SKM-1 (cell line): ENCODE measurements around the gene CBLB.
"Not testable (repeated sequence)": the region's sequence is repeated elsewhere in the genome, so short reads cannot be mapped to it uniquely, and the experiment has no call there.

ENCODE experiments used
- DNase-seq: peaks from one replicate; lab custom pipeline; 2025; ENCODE audit not compliant: unreplicated experiment; lab: John Stamatoyannopoulos, UW

The CBLB gene

GRCh38 chr3:105762749-105763658 is 105.8 kb downstream of the CBLB start:
- DNase-seq, result no peak

GRCh38 chr3:105762214-105762613 is 106.6 kb downstream of the CBLB start:
- not testable (repeated sequence) for DNase-seq

DNA sequence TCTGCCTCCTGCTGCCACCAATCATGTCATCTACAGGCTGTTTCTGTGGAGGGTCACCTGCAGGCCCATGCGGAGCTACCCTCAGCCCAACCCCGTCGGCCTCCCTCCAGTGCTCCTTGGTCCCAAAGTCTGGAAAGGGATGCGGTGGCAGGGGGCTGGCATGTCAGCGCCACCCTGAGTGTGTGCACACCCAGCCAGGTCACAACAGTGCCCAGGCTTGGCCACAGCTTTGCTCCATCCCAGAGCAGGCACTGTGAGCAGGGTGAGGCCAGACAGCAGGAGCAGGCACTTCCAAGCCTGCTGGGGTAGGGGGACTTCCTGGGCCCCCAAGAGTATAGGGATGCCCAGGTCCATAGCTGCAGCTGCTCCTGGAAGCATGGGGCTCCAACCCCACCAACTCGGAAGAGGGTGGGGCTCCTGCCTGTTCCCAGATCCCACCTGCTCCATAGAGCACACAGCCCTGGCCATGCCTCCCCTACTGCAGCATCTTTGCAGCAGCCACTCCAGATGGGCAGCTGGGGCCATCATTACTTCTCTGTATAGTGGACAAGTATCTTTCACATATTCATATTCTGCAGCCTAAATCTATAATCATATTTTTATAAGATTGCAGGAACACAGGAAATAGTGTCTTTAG is 109.3 kb downstream of the CBLB start:
- DNase-seq, result no peak

DNA sequence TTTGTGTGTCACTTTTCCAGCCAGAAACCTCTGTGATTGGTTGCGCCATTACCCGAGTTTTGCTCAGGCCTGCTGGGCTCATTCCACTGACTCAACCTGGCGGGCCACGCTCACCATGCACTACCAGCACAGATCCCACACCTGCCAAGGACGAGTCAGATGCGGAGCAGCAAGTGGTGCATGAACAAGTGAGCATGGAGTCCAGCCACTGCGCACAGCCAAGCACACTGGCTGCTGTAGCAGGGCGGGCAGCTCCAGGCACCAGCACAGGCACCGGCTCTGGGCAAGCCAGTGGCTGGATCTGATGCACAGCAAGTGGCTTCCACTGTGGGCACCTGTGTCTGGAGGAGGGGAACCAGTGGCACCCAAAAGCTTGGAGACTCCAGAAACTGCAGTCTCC is 110.4 kb downstream of the CBLB start:
- DNase-seq, result no peak

GRCh38 chr3:105755121-105755886 is 113.5 kb downstream of the CBLB start:
- DNase-seq, result no peak

GRCh38 chr3:105752791-105753415 is 115.9 kb downstream of the CBLB start:
- DNase-seq, result no peak

DNA sequence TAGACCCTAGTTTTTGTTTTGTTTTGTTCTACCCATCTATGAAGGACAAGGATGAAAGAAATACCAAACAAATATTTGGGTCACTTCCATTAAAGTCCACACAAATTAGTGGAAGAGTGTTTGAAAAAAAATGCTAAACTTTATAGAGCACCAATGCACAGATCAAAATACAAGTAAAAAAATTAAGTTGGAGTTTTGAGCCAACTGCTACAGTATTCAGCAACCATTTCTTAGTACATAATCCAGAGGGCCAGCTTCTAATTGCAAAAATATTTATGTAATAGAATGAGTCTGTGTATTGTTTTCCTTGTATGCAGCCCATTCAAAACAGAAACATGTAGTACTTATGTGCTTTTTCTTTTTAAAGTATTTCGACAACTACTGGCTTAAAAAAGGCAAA is 121.1 kb downstream of the CBLB start:
- no peak for DNase-seq

- DNase-seq, result no peak
These were observed 121.7 kb downstream of the CBLB start for GRCh38 chr3:105747060-105747541.

DNA sequence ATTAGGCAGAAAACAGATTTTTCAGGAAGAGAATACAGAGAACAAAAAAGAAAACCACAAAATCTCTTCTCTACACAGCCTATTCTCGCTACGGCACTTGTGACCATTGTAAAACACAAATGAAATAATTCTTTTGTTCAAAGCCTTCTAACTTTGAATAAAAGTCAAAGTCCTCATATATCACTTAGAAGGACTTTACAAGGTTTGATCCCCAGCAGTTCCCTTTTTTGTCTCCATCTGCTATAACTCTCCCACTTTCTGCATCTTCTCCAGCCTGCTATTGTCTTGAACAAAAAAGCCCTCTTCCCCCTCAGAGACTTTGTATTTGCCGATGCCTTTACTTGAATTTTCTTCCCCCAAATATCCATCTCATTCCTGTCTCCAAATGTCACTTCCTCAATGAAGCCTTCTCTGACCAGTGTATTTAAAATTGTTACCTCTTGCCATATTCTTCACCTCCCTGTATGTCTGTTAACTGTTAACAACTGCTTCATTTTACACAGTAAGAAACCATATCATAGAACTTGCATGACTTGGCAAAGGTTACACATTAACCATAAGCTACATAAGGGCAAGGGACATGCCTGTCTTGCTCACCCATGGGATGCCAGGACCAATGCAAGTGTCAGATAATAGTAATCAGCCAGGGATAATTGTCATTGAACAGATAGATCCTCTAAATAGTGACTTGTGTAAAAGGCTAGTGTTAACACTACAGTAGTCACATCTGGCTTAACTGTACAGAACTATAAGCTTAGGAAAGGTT is 122.4 kb downstream of the CBLB start:
- no peak for DNase-seq

DNA sequence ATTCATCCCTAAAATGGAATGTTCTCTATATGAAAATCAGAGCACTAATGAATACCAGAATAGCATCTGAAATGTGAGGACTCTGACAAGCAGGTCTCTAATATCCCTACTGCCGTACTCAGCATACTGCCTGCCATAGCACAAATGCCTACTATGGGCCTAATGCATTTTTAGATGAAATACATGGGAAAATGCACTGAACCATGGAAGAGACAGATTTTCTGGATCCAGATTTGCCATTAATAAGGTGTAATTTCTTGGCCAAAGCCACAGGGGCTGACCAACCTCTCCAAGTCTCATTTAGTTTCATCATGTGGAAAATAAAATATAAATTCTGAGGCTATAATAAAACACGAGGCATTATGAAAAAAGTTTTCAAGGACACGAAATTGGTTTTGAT is 123.8 kb downstream of the CBLB start:
- no peak for DNase-seq

DNA sequence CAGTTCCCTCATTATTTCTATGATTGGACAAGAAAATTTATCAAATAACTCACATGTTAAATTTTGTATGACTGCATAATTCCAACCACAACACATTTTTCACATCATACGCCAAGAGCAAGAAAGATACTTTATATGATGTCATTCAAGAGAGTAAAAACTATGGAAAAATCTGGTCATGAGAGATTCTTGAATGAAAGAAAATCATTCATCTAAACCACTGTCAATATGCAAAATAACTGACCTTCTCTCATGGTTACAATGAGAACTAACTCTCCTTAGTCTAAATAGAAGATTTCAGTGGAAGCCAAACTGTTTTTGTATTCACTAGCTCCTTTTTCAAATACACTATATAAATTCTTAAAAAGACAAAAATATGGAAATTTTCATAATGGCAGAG is 124.6 kb downstream of the CBLB start:
- no peak for DNase-seq

DNA sequence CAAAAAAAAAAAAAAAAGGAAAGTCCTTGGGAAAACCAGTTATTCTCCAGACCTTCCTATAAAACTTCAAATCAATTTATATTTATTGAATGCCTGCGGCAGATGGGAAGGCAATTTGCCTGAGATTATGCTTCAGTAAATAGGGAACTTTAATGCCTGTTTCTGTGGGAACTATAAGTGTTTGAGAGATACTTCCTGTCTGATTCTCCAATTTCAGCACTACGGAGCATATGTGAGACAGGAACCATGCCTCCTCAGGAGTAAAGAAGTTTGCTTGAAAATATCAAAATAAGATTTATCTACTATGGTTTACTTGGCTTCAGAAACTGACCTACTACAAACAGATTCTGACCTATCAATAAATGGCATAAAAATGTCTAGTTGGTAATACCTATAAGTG is 135.5 kb downstream of the CBLB start:
- DNase-seq, result no peak

- no peak for DNase-seq
These were observed 137.1 kb downstream of the CBLB start for GRCh38 chr3:105731686-105732085.

DNA sequence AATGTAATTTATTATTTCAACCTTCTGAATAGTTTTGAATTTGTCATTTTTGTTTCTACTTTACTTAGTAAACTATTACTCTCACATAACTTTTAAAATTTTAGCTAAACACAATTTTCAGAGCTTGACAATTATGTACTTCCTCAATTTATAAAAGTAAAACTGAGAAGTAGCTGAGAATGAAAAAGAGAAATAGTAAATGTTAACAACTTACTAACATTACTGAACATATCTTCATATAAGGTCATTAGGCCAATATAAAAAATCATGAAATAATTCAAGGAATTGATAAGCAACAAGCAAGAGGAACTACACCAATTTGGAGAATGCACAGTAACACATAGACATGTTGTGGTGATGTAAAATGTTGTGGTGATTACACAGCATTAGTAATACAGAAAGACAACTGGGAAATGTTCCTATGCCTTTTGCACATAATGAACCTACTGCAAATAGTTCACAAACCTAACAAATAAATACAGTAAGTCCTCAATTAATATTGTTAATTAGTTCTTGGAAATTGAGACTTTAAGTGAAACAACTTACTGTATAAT is 137.9 kb downstream of the CBLB start:
- DNase-seq, result no peak

DNA sequence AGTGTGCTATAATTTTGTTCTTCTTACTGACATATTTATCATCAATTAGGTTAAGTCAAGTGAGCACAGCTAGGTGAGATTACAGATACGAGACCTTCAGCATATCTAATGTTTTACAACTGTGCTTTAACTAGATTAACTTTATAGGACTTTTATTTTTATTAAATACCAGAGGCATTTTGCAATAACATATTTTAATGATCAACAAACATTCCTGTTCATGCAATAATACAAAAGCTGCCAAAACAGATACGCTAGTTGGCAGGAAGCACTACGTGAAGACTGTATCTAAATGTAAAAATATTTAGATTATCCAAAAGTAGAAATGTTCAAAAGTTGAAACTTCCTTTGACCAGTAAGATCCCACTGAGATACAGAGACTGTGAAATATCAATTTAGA is 139.1 kb downstream of the CBLB start:
- no peak for DNase-seq

DNA sequence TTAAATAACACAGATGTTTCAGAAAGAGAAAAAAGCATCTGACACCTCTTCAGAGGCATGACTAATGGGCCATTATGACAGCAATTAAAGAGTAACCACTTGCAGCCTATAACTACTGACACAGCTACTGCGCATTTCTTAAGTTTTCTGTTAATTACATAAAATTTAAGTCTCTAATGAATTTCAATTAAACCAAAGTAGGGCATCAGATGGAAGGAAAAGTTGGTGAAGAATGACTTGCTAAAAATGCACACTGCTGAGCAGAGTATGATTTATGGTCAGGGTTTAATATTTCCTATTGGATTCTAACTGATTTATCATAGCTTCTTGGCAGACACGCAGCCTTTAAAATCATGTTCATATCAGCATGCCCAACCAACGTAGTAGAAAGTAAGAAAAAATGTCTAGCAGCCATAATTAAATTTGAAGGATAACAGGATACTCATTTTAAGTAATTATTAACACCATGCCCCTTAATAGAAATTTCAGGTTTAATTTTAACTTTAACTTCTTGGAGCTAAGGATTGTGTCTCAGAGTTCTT is 140.0 kb downstream of the CBLB start:
- no peak for DNase-seq

GRCh38 chr3:105727036-105727435 is 141.8 kb downstream of the CBLB start:
- DNase-seq, result not testable (repeated sequence)

DNA sequence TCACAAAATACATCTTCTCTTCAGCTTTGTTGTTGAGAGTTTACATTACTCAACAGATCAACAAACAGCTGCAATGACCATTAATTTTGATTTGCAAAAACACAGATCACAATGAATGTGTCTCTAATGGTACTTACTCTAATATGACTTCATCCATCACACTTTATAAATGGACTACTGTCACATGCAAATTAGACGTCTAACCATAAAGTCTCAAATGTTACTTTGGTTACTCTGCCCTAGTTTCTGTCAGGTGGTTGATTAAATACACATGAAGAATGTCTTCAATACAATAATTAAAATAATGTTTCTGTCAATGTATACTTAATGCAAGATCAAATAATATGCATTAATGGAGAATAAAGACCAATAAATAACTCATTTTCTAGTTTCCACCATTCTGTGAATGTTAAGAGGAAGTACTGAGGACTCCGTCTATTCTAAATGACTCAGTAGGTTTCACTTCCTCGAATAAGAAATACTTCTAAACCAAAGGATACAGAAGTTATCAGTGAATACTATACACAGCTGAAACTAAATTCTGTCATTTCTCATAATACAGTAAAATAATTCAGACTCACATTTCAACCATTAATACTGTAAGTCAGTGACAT is 145.8 kb downstream of the CBLB start:
- DNase-seq, result peak; percentile 79

GRCh38 chr3:105719791-105720190 is 149.0 kb downstream of the CBLB start:
- no peak for DNase-seq
